GM19193 (cell line): ENCODE data around the gene VPS33A.

ENCODE experiments used
- POLR2A ChIP-seq: IDR thresholded peaks from 4 replicates; pipeline ENCODE4 v1.6.1; 2011; ENCODE audit not compliant: insufficient read depth, insufficient read length; ENCODE audit errors: extremely low read depth

VPS33A gene

DNA sequence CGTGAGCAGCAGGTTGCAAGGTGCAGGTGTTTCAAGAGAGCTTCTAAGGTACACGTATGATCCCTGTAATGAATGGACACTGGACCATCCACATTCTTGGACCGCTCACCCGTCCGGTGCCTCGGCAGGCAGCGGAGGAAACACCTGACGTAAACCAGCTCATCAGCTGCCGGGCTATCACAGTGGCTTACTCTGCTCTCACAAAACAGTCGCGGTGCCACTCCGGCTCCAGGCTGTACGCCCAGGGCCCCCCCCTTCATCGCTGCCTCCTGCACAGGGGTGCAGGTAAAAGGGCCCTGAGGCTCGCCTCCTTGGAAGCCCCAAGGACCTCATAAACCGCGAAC, 436 bp downstream of the VPS33A start:
- no peak for TF ChIP-seq POLR2A

DNA sequence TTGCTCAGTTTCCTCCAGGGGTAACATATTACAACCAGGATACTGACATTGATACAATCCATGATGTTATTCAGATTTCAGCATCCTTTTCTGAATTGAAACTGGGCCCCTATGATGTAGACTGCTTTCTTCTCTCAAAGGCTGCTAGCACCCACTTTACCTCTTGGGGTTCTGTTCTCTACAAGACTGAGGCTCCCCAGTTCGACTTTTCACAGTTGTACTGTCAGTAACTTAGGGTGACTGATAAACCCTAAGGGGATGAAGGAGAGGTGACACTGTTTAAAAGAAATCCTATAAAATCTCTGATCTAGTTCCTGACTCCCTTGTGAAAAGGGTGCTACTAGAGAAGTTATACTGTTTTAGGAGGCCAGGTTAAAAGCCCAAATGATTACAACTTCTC, 818 bp downstream of the VPS33A start:
- TF ChIP-seq POLR2A: no peak

DNA sequence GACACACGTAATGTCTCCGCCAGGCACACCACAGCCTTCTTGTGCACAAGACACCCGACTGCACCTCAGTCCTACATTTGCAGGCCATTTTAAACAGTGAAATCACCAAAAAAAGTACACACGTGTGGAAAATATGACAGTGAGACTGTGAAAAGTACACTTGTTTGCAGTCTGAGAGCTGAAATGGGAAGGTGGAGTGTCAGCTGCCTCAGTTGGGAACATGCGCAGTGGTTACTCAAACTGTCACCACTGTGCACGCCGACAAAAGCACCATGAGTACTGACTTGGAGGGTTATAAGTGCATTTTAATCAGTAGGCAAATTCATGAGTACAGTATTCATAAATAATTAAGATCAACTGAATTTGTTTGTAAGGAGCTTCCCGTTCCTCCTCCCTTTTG, 15.8 kb downstream of the VPS33A start:
- TF ChIP-seq POLR2A: no peak

DNA sequence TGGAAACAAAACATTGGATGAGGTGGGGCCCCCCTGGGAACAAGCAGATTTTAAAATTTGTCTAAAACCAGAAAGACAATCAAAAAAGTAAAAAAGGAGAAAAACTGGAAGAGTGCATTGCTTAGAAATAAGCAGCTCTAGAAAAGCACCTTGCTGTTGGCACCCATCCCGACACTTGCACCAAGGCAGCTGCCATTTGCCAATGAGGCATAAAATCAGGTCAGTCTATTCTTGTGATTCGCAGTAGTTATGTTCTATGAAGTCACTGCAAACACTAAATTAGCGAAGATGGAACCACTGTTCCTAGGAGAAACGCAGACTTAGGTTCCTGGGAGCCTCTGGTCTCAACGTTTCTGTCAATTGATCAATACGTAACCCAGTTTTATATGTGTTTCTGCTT, 16.2 kb downstream of the VPS33A start:
- TF ChIP-seq POLR2A: no peak

DNA sequence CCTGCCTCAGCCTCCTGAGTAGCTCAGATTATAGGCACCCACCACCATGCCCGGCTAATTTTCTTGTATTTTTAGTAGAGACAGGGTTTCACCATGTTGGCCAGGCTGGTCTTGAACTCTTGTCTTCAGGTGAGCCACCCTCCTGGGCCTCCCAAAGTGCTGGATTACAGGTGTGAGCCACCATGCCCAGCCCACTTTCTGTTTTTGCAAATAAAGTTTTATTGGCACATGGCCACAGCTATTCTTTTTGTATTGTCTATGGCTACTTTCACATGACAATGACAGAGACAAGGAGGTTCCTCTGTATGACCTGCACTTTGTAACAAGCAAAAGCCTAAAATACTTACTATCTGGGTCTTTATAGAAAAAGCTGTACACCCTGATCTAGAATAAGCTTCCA, 20.7 kb downstream of the VPS33A start:
- TF ChIP-seq POLR2A: no peak

DNA sequence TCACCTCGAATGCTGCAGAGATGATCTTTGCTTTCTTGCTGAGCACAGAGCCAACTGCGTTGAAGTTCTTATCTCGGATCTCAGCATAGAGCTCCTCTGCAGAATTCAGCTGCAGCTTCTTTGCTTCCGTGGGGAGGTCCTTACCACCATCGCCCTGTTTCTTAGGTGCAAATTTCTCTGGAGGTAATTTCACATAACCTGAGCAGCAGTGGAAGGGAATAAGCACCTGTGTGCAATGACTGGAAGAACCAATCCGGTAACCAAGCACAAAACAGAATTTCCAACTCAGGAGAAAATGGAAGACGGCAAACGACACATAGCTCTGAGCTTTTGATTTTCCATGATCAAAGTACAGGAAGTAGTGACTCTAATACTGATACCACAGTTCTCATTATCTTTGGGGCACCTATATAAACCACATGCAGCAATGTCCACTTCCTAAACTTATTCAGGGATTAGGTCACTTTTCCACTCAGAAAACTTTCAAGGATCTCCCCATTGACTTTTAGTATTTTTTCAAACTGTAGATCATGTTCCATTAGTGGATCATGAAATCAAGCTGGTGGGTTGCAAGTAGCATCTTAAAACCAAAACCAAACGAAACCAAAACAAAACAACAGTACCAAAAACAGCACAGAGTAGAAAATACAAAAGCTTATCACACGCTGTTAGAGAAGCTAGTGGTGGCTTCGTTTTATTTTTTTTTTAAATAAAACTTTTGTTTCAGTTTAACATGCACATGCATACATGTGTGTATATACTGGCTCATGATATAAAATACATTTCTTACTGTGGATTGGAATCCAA, 21.5 kb downstream of the VPS33A start:
- no peak for TF ChIP-seq POLR2A

DNA sequence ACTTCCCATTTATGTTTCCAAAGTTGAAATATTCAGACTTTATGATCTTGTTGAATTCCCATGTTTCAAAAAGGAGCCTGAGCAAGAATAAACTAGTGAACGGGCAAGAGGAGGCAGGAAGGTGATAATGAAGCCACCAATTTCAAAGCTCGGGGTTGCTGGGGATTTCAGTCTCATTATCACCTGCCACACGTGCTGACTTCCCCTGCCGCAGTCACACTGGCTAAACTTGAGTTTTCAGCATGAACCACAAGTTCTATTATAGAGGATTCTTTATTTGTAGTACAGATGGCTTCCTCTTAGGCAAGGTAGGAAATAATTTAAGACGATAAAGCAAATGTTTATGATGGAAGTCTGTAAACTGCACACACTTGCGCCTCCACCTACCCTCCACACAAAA, 22.3 kb downstream of the VPS33A start:
- no peak for TF ChIP-seq POLR2A

DNA sequence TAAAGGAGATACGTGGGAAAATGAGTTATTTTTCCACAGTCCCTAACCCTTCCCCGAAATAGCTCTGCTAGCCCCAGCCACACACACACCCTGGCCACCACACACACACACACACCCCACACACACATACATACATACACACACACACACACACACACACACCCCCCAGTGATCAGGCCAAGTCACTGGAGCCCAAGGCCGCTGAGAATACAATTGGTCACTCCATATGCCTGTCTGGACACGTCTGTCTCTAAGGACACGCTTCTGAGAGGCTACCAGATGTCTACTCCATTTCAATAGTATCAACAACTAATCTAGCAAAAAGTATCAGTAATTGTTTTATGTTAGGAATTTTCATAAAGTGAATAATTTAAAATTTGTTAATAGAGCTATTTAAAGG, 27.4 kb downstream of the VPS33A start:
- TF ChIP-seq POLR2A: no peak

DNA sequence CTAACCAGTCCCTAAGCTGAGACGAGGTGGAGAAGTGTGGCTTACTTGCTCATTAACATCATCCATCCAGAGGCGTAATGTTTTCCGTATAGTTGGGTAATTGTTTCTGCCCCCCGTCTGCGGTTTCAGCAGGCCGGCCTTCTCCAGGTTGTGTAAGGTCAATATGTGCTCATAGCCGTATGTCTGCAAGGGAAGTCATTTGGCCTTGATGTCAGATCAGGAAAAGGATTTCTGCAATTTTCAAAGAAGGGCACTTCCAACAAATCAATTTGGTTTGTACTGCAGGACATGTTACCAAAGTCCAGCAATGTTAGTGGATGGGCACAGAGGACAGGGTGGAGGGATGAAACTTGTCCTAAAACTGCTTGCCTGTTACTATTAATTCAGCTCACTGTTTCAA, 30.6 kb downstream of the VPS33A start:
- TF ChIP-seq POLR2A: no peak

DNA sequence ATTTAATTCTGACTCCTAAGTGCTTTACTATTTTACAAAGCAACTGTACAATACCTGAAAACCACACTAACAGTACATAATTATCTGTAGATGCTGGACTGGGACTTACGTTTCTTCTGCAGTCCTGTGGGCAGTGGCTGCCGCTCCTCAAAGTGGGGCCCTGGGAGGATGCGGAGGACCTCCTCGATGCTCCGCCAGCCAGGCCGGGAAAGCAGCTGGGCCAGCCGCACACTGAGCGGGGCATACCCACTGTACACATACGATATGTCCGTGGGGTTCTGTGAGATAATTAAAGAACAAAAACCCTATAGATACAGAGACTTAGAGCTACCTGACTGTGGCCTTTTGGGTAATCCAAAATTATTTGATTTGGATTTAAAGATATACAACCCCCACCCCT, 33.6 kb downstream of the VPS33A start:
- no peak for TF ChIP-seq POLR2A

DNA sequence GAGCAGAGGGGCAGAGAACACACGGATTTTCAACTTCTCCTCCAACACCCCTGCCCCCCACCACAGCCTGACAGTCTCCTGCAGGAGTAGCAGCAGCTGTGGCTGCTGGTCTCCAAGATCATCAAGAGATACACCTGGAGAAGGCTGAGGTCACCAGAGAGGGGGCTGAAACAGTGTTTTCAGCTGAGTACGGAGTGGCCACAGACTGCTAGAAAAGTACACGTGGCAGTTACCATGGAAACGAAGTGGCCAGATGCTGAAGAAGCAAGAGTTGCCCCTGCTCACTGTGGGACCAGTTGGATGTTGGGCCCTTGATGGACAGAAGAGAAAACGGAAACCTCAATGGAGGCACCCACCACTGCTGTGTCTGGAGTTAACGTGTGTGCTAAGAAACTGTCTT, 35.5 kb downstream of the VPS33A start:
- TF ChIP-seq POLR2A: no peak

DNA sequence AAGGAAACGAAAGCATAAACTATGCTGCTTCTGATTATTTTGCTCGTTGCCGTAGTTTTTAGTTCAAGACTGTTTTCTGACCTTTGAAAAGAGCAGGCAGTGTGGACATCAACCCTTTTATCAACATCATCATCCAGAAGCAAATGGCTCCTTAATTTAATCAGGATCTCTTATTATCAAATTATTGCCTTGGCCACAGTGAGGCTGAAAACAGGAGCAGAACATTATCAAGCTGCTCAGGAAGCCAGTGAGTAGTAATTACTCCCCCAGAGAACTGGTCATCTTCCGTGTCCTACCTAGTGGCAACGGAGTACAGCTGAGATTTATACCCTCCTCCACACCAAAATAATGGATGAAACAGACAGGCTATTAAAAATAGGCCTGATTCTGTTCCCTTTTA, 38.2 kb downstream of the VPS33A start:
- TF ChIP-seq POLR2A: no peak

DNA sequence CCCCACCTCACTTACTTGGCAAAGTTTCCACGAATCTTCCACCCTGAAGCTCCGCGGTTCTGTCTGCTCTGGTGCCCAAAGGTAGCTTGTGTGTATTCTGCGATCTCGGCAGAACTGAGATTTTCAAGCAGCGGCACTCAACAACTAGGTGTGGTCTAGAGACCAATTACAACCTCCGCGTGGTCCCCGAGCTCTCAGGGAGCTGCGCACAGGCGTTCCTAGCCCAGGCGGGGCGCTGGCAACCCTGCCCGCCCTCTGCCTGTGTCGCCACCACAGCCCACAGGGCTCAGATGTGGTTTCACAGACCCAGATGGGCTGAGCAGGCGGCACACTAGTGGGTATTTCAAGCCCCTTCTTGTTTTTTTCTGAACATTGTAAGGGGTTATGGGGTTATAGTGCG, 39.0 kb downstream of the VPS33A start:
- TF ChIP-seq POLR2A: no peak

DNA sequence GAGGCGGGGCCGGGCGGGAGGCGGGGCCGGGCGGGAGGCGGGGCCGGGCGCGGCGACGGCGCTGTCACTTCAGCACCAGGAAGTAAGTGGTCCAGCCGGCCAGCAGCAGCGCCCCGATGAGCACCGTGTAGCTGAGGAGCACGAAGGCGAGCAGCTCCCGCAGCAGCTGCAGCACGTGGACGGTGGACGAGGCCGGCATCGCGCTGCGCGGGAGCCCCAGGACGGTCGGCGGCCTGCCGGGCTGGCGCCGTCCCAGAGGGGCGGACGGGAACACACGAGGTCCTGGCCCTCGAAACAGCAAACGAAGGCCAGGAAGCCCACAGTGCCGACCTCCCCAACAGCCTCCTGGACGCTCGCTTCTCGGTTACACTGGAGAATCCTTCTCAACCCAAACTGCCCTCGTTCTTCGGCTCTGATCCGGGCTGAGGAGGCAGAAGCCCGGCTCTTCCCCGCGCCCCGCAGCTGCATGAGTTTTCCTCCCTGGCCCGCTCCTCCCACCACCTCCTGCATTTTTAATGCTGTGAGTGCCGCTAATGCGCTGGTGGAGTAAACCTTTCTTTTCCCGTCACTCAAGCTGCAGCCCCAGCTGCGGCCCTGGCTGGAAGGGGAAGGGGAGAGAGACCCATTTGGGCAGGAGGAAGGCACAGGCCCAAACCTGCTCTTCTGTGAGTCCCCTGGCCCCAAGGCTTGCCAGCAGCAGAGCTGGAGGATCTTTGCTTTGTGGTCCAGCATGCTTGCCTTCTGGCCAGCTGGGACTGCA, 39.7 kb downstream of the VPS33A start:
- TF ChIP-seq POLR2A: no peak

DNA sequence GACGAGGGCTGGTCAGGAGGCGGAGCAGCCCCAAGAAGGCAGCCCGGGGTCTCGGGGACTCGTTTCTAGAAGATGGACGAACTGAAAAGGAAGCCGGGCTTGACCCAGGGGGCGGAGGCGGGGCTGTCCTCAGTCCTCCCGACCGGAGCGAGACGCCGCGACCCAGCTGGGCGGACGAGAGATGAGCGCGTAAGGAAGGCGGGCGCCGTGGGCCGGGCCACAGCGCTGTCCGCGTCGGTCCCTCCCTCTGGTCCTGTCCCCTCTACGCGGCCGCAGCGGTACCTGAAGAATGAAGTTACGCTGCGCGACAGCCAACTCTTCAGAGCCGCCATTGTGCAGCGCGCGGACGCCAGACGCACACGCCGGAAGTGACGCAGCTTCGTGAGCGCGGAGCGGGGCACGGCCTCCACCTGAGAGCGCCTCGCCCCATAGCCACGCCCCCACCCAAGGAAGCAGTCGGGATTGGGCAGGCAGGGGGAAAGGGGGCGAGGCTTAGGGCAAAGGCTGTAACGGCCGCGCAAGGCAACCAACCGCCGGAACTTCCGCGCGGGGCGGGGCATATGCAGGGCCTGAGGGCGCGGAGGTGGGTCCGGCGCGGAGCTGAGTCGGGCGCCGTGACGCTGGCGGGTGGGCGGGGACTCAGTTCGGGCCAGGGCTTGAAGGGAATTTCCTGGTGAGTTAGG, 40.5 kb downstream of the VPS33A start, which contains the start of gene DIABLO:
Gene DIABLO, minus strand, starts transcription at position 370 of the 683 bp plus-strand sequence. Its CDS starts 38 bp downstream, at position 332.
- peak; percentile 99 for TF ChIP-seq POLR2A
